SK-N-MC (cell line): ENCODE results near the gene EFNB2.

ENCODE experiments used
- EZH2 ChIP-seq: fragments of 200-600 bp; sonication (generic); IDR thresholded peaks from one replicate; pipeline ENCODE4 v1.6.1; 2017; ENCODE audit warnings: antibody characterized with exemption
- FOXP2 ChIP-seq: optimal IDR thresholded peaks from 2 replicates; pipeline ENCODE3; 2011; ENCODE audit warnings: mild to moderate bottlenecking, moderate library complexity; ENCODE audit not compliant: insufficient read depth; ENCODE audit errors: extremely low read length, control extremely low read depth
- POLR2AphosphoS5 ChIP-seq: IDR thresholded peaks from 2 replicates; pipeline ENCODE4 v1.6.1; 2012; ENCODE audit warnings: mild to moderate bottlenecking, low read depth, low read length, borderline replicate concordance

- TF ChIP-seq EZH2 (no peak), POLR2AphosphoS5 (no peak), FOXP2 (no peak)
Observed at GRCh38 chr13:106474912-106475311, 60.5 kb downstream of the EFNB2 start.
